Smooth muscle cell (in vitro differentiated cells): Measurements from ENCODE around the gene MMP26. TPM values are rescaled to one million over a fixed set of nuclear protein-coding genes. Genes with fewer than 3 reads are reported as not detected.

Experiments
- DNase-seq: peaks from one replicate; lab custom pipeline; 2025; ENCODE audit not compliant: unreplicated experiment; lab: John Stamatoyannopoulos, UW
- H2AFZ ChIP-seq: fragments of 200-600 bp; sonication (generic); 2 replicates; pipeline ENCODE4 v1.6.0; 2016; ENCODE audit warnings: antibody characterized with exemption, low read depth, mild to moderate bottlenecking
- H3F3A ChIP-seq: fragments of 200-600 bp; sonication (generic); 2 replicates; pipeline ENCODE4 v1.6.0; 2017; ENCODE audit warnings: antibody characterized with exemption, low read depth
- H3K27ac ChIP-seq: fragments of 200-600 bp; sonication (generic); 2 replicates; pipeline ENCODE4 v1.5.1; 2016; ENCODE audit warnings: low read depth, mild to moderate bottlenecking
- H3K27me3 ChIP-seq: fragments of 200-600 bp; sonication (generic); 2 replicates; pipeline ENCODE4 v1.6.1; 2016; ENCODE audit warnings: low read depth, mild to moderate bottlenecking
- H3K36me3 ChIP-seq: fragments of 200-600 bp; sonication (generic); 2 replicates; pipeline ENCODE4 v1.5.1; 2016; ENCODE audit warnings: low read depth
- H3K4me1 ChIP-seq: fragments of 200-600 bp; sonication (generic); 2 replicates; pipeline ENCODE4 v1.5.1; 2016; ENCODE audit warnings: low read depth
- H3K4me2 ChIP-seq: fragments of 200-600 bp; sonication (generic); 2 replicates; pipeline ENCODE4 v1.6.0; 2016; ENCODE audit warnings: mild to moderate bottlenecking
- H3K4me3 ChIP-seq: fragments of 200-600 bp; sonication (generic); 2 replicates; pipeline ENCODE4 v1.5.1; 2016; ENCODE audit warnings: mild to moderate bottlenecking
- H3K79me2 ChIP-seq: fragments of 200-600 bp; sonication (generic); 2 replicates; pipeline ENCODE4 v1.6.0; 2016; ENCODE audit warnings: low read depth, mild to moderate bottlenecking
- H3K9ac ChIP-seq: fragments of 200-600 bp; sonication (generic); 2 replicates; pipeline ENCODE4 v1.6.0; 2016; ENCODE audit warnings: low read depth
- H3K9me3 ChIP-seq: fragments of 200-600 bp; sonication (generic); replicated peaks from 2 replicates; pipeline ENCODE4 v1.5.1; 2016; ENCODE audit warnings: low read depth
- H4K20me1 ChIP-seq: fragments of 200-600 bp; sonication (generic); 2 replicates; pipeline ENCODE4 v1.6.0; 2016; ENCODE audit warnings: low read depth
- CTCF ChIP-seq: fragments of 200-600 bp; sonication (generic); IDR thresholded peaks from 2 replicates; pipeline ENCODE4 v1.5.1; 2017; ENCODE audit warnings: borderline replicate concordance, mild to moderate bottlenecking, antibody characterized with exemption; ENCODE audit not compliant: insufficient read depth, poor library complexity, severe bottlenecking
- WGBS: methylation state at CpG from one replicate; pipeline ENCODE4 v1.1.7; 2016; ENCODE audit warnings: low lambda C conversion rate; 5-methylcytosine and 5-hydroxymethylcytosine counted together
- polyA plus RNA-seq: library from polyadenylated mRNA; unstranded; fragments of >200 nt; fragmentation: Nextera tagmentation; extraction: Ambion mirVana; gene quantifications from 2 replicates; pipeline ENCODE4 v1.2.1, GENCODE V29; 2016
- total RNA-seq: library from RNA; depleted of rRNA; stranded (reverse); fragments of >200 nt; gene quantifications from 2 replicates; pipeline ENCODE4 v1.2.3, GENCODE V29; 2014

The MMP26 gene
- total and polyA plus RNA-seq, 2 experiments from 2014 or later = not detected

- H3K27me3 ChIP-seq = no peaks in the 10 kb centered on the region
- no peak overlapping the region for H3K9ac ChIP-seq
- no peak overlapping the region for H2AFZ ChIP-seq
- H3K9me3 ChIP-seq = no peaks in the 10 kb centered on the region
- no peaks in the 10 kb centered on the region for H4K20me1 ChIP-seq
- peaks cover 3% of the 10 kb centered on the region for H3K4me1 ChIP-seq
- H3K27ac ChIP-seq = no peak overlapping the region
- WGBS = 73% methylated on average over 3 of the region's 3 CpGs
- no peaks in the 10 kb centered on the region for H3K36me3 ChIP-seq
- H3K79me2 ChIP-seq = no peaks in the 10 kb centered on the region
- no peak for TF ChIP-seq CTCF
- no peak overlapping the region for H3K4me3 ChIP-seq
- no peak overlapping the region for H3K4me2 ChIP-seq
- DNase-seq = no peak
- no peaks in the 10 kb centered on the region for H3F3A ChIP-seq
Observed at GRCh38 chr11:4664183-4664582, 40.4 kb upstream of the MMP26 start.

- Histone ChIP-seq H3K79me2 (no peaks in the 10 kb centered on the region), H3K4me2 (no peak overlapping the region), H3K27me3 (no peaks in the 10 kb centered on the region), H3F3A (no peaks in the 10 kb centered on the region), H3K9me3 (no peaks in the 10 kb centered on the region), H4K20me1 (no peaks in the 10 kb centered on the region), H3K27ac (no peak overlapping the region), H2AFZ (no peak overlapping the region), H3K36me3 (no peaks in the 10 kb centered on the region), H3K9ac (no peak overlapping the region), H3K4me1 (no peaks in the 10 kb centered on the region), H3K4me3 (no peak overlapping the region)
- 36% methylated on average over 3 of the region's 3 CpGs for WGBS
- DNase-seq = no peak
- TF ChIP-seq CTCF = no peak
Observed at GRCh38 chr11:4664786-4665185, 39.8 kb upstream of the MMP26 start.

GRCh38 chr11:4665424-4665823 lies 39.2 kb upstream of the MMP26 start:
- H3K4me3 ChIP-seq = no peak overlapping the region
- H3K9me3 ChIP-seq = no peaks in the 10 kb centered on the region
- H3K36me3 ChIP-seq = no peaks in the 10 kb centered on the region
- no peak overlapping the region for H3K9ac ChIP-seq
- no peaks in the 10 kb centered on the region for H3K4me1 ChIP-seq
- no peaks in the 10 kb centered on the region for H3K27me3 ChIP-seq
- H3K79me2 ChIP-seq = no peaks in the 10 kb centered on the region
- H4K20me1 ChIP-seq = no peaks in the 10 kb centered on the region
- no peak for TF ChIP-seq CTCF
- no peak overlapping the region for H2AFZ ChIP-seq
- DNase-seq = no peak
- WGBS = 67% methylated on average over 2 of the region's 2 CpGs
- no peak overlapping the region for H3K27ac ChIP-seq
- H3K4me2 ChIP-seq = no peak overlapping the region
- no peaks in the 10 kb centered on the region for H3F3A ChIP-seq

GRCh38 chr11:4671741-4672140 lies 32.8 kb upstream of the MMP26 start:
- Histone ChIP-seq H3K27ac (no peak overlapping the region), H3K4me3 (no peak overlapping the region), H3F3A (no peaks in the 10 kb centered on the region), H3K4me2 (no peak overlapping the region), H3K79me2 (no peaks in the 10 kb centered on the region), H3K9me3 (no peaks in the 10 kb centered on the region), H4K20me1 (no peaks in the 10 kb centered on the region), H3K9ac (no peak overlapping the region), H2AFZ (no peak overlapping the region), H3K36me3 (no peaks in the 10 kb centered on the region), H3K27me3 (no peaks in the 10 kb centered on the region), H3K4me1 (no peaks in the 10 kb centered on the region)
- 93% methylated on average over 2 of the region's 2 CpGs for WGBS
- no peak for DNase-seq
- TF ChIP-seq CTCF = no peak
